DMS153 treated with DMSO at 0.1 percent for 48 hours (cell line): Measurements from ENCODE around the gene ELOF1.
"Not testable (repeated sequence)": the region's sequence is repeated elsewhere in the genome, so short reads cannot be mapped to it uniquely, and the experiment has no call there.

ENCODE experiments used
- DNase-seq: peaks from one replicate; lab custom pipeline; 2025; ENCODE audit not compliant: unreplicated experiment; lab: John Stamatoyannopoulos, UW

ELOF1 gene

DNA sequence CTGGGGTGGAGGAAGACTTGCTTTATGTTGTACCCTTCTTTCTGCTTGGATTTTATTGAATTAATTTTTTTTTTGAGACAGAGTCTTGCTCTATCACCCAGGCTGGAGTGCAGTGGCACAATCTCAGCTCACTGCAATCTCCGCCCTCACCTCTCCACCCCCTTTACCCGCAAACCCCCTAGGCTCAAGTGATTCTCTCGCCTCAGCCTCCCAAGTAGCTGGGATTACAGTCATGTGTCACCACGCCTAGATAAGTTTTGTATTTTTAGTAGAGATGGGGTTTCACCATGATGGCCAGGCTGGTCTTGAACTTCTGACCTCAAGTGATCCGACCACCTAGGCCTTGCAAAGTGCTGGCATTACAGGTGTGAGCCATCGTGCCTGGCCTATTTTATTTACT, 14.3 kb upstream of the ELOF1 start:
- not testable (repeated sequence) for DNase-seq

DNA sequence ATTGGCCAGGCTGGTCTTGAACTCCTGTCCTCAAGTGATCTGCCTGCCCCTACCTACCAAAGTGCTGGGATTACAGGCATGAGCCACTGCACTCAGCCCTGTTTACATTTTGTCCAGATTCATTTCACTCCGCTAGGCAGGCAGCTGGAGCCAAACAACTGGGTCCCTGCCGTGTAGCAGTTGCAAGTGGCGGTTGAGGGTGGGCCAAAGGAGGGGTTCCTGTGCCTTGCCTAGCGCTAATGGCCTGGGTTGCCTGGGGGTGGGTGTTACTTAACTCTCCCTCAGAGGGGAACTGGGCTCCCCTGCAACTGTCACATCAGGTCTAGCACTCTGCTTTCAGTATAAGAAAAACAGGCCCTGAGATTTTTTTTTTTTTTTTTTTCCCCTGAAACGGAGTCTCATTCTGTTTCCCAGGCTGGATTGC, 11.0 kb upstream of the ELOF1 start:
- DNase-seq = no peak

DNA sequence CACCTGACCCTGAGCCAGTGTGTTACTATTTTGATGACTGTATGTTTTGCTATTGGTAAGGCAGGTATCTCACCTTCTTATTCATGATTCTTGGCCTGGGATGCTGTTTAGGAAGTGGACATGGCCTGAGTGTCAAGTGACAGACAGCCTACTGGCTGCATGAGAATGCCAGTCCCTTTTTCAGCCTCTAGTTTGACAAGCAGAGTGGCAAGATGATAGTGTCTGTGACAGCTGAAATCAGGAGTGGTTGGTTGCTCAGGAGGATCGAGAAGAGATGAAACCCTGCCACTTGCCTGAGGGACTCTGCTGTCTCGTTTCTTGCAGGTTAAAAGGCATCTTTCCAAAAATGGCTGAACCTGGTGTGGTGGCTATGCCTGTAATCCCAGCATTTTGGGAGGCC, 7.1 kb upstream of the ELOF1 start:
- no peak for DNase-seq

DNA sequence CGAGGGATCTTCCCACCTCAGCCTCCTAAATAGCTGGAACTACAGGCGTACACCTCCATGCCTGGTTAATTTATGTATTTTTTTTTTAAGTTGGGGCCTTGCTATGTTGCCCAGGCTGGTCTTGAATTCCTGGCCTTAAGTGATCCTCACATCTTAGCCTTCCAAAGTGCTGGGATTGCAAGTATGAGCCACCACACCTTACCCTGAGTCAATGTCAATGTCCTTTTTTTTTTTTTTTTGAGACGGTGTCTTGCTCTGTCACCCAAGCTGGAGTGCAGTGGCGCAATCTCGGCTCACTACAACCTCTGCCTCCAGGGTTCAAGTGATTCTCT, 6.6 kb upstream of the ELOF1 start:
- not testable (repeated sequence) for DNase-seq

DNA sequence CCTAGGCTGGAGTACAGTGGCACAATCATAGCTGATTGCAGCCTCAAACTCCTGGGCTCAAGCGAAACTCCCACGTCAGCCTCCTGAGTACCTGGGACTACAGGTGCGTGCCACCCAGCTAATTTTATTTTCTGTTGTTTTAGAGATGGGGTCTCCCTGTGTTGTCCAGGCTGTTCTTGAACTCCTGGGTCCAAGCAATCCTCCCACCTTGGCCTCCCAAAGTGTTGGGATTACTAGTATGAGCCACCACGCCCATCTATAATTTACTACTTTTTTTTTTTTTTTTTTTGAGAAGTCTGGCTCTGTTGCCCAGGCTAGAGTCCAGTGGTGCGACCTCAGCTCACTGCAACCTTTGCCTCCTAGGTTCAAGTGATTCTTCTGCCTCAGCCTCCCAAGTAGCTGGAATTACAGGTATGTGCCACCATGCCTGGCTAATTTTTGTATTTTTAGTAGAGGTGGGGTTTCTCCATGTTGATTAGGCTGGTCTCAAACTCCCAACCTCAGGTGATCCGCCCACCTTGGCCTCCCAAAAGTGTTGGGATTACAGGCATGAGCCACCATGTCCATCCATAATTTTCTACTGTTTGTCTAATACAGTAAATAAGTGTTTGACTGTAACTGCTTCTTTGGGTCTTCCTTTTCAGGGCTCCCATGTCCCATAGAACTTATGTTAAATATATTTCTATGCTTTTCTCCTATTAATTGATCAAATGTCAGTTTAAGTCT, 5.2 kb upstream of the ELOF1 start:
- not testable (repeated sequence) for DNase-seq

DNA sequence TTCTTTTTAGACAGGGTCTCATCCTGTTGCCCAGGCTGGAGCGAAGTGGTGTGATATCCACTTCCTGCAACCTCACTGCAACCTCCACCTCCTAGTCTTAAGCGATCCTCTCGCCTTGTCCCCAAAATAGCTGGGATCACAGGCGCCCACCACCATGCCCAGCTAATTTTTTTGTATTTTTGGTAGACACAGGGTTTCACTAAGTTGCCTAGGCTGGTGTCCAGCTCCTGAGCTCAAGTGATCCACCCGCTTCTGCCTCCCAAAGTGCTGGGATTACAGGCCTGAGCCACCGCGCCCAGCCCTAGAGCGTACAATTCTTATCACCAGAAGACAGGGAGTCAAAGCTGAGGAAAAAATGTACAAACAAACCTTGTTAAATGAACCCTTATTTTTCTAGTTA, 4.5 kb upstream of the ELOF1 start:
- DNase-seq = no peak

DNA sequence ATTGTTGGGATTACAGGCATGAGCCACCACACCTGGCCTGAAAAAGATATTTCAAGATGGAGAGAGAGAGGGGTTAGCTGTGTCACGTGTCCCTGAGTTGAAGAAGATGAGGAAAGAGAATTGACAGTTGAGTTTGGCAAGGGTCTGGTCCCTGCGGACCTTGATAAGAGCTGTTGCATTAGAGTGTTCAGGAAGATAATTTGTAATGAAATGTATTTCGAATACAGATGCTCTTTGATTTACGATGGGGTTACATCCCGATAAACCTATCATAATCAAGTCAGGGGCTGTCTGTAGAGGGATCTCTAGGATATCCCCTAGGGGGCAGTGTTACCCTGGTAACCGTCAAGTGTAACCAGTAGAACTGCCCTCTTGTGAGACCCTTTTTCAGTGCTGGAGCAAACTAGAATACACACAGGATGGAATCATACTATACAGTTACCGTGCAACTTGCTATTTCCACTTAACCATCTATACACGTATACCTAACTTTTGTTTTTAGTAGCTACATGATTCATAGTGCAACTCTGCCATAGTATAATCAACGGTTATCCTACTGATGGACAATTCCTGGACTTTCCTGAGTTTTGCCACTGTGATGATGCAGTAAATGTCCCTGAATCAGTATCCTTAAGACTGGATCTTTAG, 1.5 kb upstream of the ELOF1 start:
- peak; percentile 5 for DNase-seq

DNA sequence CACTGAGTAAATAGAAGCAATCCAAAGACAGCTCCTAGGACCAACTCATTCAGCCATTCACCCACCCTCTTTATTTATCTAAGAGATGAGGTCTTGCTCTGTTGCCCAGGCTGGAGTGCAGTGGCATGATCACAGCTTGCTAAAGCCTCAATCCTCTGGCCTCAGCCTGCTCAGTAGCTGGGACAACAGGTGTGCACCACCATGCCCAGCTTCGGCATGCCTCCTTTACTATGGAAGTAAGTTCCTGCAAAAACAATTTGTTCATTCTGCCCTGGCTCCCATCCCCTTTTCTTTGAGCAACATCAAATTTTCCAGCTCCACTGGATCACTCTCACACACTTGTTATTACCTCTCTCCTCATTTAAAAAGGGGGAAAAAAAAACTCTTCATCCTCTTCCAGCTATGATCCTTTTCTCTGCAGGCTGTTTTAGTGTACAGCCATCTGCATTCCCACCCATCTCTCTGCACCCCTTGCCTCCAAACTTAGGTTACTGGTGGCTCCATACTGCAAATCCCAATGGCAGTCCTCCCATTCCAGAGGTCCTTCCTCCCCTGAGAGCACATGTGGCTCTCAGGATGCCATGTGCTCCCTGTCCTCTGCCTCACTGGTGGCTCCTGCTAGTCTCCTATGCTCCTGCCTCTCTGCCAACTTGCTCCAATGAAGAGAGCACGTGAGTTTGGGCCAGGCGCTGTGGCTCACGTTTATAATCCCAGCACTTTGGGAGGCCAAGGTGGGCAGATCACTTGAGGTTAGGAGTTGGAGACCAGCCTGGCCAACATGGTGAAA, 2.2 kb downstream of the ELOF1 start:
- DNase-seq = no peak

DNA sequence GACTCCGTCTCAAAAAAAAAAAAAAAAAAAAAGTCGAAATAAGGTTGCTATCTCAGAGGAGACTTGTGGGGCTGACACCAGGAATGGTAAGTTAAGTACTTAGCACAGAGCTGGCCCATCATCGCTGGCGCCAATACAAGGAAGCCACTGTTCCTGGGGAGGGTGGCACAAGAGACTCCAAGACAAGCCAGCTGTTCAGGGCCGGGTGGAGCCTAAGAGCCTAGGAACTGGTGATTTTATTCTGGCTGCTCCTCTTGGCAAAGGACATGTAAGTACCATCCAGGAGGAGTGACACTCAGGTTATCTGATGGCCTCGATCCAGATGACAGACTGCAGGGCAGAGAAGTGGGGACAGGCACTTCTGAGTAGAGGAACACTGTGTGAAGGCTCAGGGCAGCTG, 3.8 kb downstream of the ELOF1 start:
- no peak for DNase-seq

DNA sequence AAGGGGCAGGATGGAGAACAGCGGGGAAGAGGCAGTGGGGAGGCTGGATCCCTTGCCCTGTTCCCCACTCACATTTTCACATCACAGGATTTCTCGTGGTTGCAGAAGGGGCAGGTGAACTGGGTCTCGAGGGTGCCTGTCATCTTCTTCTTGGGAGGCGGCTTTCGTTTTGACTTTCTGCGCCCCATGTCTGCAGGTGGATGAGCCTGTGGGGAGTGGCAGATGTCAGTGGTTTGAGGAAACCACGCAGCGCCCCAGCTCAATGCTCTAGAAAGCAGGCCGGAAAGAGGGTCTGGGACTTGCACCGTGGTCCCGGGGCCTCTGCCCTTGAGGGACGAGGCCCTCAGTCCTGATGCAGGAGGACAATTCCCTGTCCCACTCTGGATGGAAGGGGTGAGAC, 4.9 kb downstream of the ELOF1 start:
- no peak for DNase-seq

DNA sequence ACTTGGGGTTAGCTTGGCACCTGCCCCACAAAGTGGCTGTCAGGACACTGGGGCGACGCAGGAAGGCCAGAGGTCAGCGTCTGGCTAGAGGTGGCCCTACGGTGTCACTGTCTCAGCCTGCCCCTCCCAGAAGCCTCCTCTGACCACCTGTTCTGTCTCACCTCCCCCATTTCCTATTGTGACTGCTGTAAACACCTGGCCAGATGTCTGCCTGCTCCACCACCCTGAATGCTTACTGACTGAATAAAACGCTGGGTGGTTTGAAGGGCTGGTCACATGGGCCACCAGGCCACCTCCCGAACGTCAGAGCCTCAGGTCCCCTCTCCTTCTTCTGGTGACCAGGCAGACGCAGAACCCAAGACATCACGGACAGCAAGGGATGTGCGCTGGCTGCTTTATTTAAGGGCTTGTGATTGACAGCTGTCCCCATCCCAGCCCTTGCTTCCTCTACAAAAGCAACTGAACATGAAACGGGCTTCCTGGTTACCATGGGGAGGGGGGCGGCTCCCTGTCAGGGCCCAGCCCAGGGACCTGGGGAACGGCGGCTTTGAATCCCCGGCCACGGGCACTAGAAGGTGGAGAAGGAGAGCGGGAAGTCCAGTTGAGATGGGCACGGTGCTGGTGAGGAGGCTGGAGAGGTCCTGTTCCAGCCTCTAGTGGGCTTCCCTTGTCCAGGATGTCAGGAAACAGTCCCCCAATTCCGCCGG, 6.2 kb downstream of the ELOF1 start:
- DNase-seq = no peak

DNA sequence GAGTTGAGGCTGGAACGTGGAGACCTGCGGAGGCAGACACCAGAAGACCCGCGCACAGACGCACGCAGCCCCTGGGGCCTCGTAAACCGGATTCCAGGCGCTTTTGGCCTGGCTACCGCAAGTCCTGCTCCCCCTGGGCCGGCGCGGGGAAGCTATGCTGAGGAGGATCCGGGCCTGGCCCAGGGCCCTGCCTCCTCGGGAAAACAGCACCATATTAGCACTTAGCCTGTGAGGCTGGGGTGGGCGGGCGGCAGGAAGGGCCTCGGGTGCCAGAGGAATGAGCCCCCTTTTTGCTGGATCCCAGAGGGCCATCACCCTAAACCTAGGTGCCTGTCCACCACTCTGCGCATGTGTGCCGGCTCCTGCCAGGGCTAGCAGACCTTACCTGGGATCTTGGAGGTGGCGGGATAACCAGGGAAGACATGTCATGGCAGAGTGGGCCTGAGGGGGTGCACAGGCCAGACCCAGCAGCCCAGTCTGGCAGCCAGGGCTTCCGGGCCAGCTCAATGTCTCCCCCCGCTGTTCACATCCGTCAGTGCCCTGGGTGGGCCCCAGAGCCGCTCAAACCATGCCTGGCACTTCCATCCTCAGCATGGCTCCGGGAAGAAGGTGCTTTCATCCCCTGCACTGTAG, 7.3 kb downstream of the ELOF1 start:
- DNase-seq = no peak

DNA sequence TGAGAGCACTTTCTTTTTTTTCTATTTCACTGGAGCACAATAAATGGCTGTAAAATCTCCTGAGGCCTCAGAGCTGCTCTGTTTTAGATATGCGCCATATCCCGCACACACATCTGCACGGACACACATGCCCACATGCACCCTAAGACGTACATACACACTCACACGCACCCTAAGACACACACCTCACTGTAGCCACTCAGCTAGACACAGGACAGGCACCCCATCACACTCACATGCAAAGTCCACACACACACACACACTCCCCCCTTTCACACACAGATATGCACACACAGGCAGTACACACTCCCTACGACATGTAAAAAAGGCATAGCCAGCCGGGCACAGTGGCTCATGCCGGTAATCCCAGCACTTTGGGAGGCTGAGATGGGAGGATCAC, 8.8 kb downstream of the ELOF1 start:
- DNase-seq = no peak

DNA sequence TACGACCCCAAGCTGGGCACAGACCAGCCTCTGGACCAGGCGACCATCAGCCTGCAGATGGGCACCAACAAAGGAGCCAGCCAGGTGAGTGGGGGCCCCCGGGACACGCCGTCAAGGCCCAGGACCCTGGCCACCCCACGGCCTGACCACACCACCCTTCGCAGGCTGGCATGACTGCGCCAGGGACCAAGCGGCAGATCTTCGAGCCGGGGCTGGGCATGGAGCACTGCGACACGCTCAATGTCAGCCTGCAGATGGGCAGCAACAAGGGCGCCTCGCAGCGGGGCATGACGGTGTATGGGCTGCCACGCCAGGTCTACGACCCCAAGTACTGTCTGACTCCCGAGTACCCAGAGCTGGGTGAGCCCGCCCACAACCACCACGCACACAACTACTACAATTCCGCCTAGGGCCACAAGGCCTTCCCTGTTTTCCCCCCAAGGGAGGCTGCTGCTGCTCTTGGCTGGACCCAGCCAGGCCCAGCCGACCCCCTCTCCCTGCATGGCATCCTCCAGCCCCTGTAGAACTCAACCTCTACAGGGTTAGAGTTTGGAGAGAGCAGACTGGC, 9.6 kb downstream of the ELOF1 start:
- DNase-seq = no peak

DNA sequence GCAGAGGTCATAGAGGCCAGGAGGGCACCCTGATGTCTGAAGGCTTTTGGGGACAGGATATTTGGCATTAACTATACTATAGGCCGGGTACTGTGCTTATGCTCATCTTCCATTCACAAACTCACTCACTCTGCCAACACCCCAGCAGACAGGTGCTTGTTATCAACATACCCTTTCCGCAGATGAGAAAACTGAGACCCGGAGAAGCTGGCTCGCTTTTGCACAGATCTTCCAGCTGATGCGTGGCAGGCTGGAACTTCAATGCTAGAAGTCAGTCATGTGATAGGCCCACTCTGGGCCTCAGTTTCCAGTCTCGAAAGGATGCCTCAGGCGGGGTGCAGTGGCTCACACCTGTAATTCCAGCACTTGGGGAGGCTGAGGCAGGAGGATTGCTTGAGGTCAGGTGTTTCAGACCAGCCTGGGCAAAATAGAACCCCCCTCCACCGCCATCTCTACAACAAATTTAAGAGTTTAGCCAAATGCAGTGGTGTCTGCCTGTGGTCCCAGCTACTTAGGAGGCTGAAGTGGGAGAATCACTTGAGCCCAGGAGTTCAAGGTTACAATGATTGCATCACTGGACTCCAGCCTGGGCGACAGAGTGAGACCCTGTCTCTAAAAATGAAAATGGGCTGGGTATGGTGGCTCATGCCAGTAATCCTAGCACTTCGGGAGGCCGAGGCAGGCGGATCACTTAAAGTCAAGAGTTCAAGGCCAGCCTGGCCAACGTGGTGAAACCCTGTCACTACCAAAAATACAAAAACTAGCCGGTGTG, 10.9 kb downstream of the ELOF1 start:
- DNase-seq = no peak

DNA sequence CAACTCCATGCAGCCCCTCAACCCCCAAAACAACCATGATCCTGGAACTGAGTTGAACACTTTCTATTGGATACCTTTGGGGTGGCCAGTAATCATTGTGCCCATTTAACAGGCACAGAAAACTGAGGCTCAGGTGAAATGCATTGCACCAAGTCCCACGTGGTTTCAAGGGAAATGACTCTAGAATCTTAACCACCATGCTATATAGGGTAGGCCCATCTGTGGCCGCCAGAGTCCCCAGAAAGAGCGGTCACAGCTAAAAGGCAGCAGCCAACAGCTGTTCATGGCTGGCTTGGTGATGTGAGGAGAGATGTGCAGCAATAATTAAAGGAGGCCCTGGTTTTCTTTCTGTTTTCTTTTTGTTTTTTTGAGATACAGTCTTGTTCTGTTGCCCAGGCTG, 17.8 kb downstream of the ELOF1 start:
- DNase-seq = no peak

DNA sequence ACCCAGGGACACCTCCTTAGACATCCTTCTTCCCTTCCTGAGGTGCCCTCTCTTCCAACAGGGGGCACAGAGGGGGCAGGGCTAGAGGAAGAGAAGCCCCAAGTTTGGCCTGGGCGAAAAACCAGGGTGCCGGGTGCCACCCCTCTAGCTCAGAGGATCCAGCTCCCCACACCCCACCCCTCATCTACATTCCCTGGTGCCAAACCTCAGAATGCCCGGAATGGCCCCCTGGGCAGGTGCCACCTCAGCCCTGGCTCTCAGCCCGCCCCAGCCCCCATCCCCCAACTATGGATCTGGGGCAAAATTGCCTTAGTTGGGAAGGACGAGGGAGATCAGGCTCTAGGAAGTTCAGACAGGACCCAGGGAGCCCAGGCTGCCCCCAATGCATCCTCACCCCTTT, 18.4 kb downstream of the ELOF1 start:
- no peak for DNase-seq

DNA sequence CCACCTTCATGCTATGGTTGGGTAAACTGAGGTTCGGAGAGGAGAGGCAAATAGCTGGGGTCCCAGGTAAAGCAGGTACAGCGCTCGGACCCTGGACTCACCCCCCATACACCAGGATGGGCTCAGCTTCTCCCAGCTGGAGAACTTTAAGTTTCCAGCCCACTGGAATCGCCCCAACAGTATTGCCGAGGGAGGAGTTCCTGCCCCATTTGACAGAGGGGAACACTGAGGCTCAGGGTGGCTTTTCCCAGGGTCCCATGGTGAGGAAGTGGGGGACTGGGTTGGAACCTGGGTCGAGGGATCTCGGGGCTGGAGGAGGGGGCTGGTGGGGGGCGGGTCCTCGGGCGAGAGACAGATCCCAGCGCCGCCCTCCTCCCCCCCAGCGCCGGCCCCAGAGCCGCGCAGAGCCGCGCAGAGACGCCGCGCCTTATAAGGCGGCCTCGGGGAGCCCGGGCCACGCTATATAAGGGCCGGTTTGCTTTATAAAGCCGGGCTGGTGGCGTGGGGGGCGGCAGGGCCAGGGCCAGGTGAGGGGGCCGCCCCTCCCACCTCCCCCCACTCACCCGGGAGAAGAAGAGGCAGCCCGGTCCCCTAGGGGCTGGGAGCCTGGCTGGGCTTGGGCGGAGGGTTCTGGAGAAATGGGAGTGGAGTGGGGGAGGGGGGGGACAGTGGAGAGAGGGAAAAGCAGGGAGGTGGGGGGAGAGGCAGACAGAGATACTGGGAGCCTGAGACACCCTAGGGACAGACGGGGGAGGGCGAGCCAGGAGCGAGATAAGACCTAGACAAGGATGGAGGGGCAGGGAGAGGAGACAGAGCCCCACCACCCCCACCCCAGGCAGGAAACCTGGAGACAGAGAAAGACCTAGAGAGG, 19.3 kb downstream of the ELOF1 start:
- DNase-seq = no peak
